Activated CD4-positive, alpha-beta T cell treated with anti-CD3 and anti-CD28 coated beads for 24 hours (primary cell): ENCODE results near the gene MESP1.

ENCODE experiments used
- DNase-seq, 2 donors: peaks; one replicate each; pipeline ENCODE4 v3.0.0-alpha.2; 2020; ENCODE audit warnings: low read depth in 2 of 2

MESP1 gene

GRCh38 chr15:89758981-89759380 lies 7.9 kb upstream of the MESP1 start:
- no peak for DNase-seq

- DNase-seq, result no peak
Measured at GRCh38 chr15:89758283-89758682, 7.2 kb upstream of the MESP1 start.

GRCh38 chr15:89756897-89757296 lies 5.8 kb upstream of the MESP1 start:
- no peak for DNase-seq

- DNase-seq, result no peak
Measured at GRCh38 chr15:89755701-89756100, 4.7 kb upstream of the MESP1 start.

GRCh38 chr15:89754361-89755154 lies 3.5 kb upstream of the MESP1 start:
- DNase-seq, result no peak

- DNase-seq, result no peak
Measured at GRCh38 chr15:89753855-89754254, 2.8 kb upstream of the MESP1 start.

GRCh38 chr15:89751748-89752147 lies 699 bp upstream of the MESP1 start:
- no peak for DNase-seq

- no peak for DNase-seq
Measured at GRCh38 chr15:89749951-89750559, 994 bp downstream of the MESP1 start.

- no peak for DNase-seq
Measured at GRCh38 chr15:89749526-89749925, 1.5 kb downstream of the MESP1 start.

GRCh38 chr15:89749054-89749453 lies 2.0 kb downstream of the MESP1 start:
- no peak for DNase-seq

- no peak for DNase-seq
Measured at GRCh38 chr15:89747708-89748682, 3.1 kb downstream of the MESP1 start.

GRCh38 chr15:89746386-89746780 lies 4.7 kb downstream of the MESP1 start:
- no peak for DNase-seq

GRCh38 chr15:89745768-89746167 lies 5.3 kb downstream of the MESP1 start:
- DNase-seq, result no peak

GRCh38 chr15:89745131-89745530 lies 5.9 kb downstream of the MESP1 start:
- no peak for DNase-seq

- no peak for DNase-seq
Measured at GRCh38 chr15:89743594-89743993, 7.5 kb downstream of the MESP1 start.

GRCh38 chr15:89743011-89743410 lies 8.0 kb downstream of the MESP1 start:
- no peak for DNase-seq

- DNase-seq, result peak in 1 of 2 donors; percentile 59
Measured at GRCh38 chr15:89740137-89740536, 10.9 kb downstream of the MESP1 start.

- DNase-seq, result no peak
Measured at GRCh38 chr15:89735773-89736172, 15.3 kb downstream of the MESP1 start.

- no peak for DNase-seq
Measured at GRCh38 chr15:89732451-89733172, 18.4 kb downstream of the MESP1 start.

GRCh38 chr15:89731275-89731674 lies 19.8 kb downstream of the MESP1 start:
- DNase-seq, result no peak

- DNase-seq, result no peak
Measured at GRCh38 chr15:89728254-89728653, 22.8 kb downstream of the MESP1 start.

- DNase-seq, result no peak
Measured at GRCh38 chr15:89725064-89725463, 26.0 kb downstream of the MESP1 start.
